Measurements from ENCODE around the gene SMTNL2. TPM values are rescaled to one million over a fixed set of nuclear protein-coding genes. Genes with fewer than 3 reads are reported as not detected.
"Not testable (repeated sequence)": the region's sequence is repeated elsewhere in the genome, so short reads cannot be mapped to it uniquely, and the experiment has no call there.

The SMTNL2 gene
- total RNA-seq, 1 experiment from 2014 or later: 0.12 TPM

DNA sequence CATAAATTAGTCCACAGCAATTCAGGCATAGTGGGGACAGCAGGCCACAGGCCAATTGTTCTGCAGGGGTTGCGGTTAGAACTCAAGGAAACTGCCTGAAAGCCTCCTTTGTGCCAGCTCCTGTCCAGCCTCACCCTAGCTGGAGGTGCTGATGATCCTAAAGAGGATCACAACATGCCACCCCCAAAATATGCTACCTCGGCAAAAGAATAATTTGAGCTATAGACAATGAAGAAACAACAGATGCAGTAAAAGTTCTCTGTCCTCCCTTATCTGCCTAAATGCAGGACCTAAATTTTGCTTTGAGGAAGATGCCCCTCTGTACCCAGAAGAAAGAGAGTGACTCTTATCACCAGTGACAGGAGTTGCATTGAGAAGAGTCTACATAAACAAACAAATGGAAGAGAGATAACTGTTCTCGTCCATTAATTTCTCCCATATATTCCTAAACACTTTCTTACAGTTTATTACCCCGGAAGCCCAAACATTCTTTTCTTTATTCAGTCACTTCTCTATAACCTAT, 42.5 kb downstream of the SMTNL2 start:
- DNase-seq (ENCODE audit: extremely low read depth, low read depth): no peak

DNA sequence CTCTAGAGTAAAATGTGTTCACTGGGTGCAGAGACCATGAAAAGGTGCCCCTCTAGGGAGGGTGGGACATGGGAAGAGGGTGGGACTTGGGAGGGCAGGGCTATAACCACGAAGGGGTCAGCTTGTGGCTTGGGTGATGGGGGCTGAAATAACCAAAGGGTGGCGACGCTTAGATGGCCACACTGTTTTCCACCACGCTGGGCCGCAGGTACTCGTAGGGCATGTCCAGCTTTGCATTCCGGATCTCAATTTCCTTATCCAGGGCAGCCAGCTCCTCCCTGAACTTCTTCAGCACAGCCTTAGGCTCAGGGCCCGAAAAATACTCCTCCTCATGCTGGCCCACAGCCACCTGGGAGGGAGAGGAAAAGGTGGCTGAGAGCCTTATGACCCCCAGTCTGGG, 47.1 kb downstream of the SMTNL2 start:
- no peak for DNase-seq (ENCODE audit: extremely low read depth, low read depth)

DNA sequence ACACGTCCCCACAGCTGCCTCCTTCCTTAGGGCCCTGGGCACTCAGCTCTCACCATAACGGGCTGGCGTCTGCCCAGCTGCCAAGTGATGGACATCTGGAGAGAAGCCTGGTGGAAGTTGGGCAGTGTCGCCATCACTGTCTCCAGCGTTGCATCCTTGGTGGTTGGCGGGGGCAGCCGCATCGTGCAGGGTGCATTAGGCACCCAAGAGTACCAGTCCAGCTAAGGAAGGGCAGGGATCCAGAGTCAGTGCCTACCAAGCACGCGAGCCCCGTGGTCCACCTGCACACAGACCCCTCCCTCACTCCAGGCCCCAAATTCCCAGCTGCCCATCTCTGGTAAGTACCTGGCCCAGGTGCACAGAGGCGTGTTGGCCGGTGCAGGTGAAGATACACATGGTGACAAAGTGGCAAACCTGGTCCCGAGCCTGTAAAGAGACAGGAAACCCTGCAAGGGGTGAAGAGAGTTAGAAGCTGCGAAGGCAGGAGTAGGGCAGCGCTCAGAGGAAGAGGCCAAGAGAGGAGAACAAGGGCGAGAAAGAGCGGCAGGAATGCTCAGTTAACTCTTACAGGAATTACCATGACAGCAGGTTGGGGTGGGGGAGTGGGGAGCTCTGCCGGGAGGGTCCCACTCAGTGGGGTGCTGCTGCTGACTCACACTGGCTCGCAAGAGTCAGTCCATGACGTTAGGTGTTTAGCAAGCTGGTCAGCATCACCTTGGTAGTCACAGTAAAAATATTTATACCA, 47.7 kb downstream of the SMTNL2 start:
- DNase-seq (ENCODE audit: extremely low read depth, low read depth): no peak

DNA sequence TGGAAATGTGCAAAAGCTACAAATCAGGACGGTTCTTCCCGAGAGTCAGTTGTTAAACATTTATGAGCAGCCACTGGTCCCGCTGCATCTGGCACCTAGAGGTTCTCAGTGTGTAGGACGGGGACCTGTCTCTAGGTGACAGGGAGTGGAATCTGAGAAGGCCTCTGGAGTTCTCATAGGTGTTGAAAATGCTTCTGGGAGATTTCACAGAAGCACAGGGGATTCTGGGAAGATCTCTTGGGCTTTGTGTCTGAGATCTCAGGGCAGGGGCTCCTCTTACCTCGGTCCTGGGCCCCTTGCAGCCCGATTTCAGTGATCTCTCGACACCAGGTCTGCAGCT, 48.2 kb downstream of the SMTNL2 start:
- no peak for DNase-seq (ENCODE audit: extremely low read depth, low read depth)

DNA sequence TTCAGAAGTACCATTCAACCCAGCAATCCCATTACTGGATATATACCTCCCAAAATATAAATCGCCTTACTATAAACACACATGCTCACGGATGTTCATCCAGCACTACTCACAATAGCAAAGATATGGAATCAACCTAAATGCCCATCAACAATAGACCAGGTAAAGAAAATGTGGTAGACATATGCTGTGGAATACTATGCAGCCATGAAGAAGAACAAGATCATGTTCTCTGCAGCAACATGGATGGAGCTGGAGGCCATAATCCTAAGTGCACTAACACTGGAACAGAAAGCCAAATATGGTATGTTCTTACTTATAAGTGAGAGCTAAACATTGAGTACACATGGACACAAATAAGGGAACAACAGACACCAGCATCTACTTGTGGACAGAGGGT, 49.3 kb downstream of the SMTNL2 start:
- no peak for DNase-seq (ENCODE audit: extremely low read depth, low read depth)

DNA sequence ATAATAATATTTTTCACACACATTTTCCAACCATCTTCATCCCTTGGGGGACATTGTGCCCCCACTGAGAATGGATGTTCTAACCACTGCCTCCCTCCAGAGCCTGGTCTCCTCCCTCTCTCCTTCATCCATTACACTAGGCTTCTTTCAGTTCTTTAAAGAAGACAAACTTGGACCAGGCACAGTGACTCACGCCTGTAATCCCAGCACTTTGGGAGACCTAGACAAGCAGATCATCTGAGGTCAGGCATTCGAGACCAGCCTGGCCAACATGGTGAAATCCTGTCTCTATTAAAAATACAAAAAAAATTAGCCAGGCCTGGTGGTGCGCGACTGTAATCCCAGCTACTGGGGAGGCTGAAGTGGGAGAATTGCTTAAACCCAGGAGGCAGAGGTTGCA, 50.6 kb downstream of the SMTNL2 start:
- DNase-seq (ENCODE audit: extremely low read depth, low read depth): no peak

DNA sequence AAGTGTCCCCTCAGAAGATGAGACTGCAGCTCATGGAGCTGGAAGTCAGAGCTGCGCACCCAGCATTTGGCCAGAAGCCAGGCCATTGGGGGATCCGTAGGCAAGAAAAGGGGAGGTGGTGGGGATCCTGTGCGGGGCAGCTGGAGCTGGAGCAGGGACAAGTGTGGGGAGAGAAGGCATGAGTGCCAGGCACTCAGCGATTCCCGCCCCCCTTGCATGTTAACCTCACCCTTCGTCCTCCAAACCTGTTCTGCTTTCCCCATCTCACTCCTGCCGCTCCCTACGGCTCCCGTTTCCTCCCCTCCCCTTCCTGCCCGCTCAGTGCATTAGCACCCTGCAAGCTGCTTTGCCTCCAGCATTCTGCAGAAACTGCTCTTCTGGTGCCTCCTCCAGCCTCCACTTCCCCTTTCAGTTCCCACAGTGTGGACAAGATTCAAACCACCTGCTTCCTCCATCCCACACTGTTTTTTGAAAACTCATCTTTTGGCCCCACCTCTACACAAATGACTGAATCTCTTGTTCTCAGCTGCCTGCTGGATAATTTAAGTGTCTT, 51.6 kb downstream of the SMTNL2 start:
- DNase-seq (ENCODE audit: extremely low read depth, low read depth): no peak

DNA sequence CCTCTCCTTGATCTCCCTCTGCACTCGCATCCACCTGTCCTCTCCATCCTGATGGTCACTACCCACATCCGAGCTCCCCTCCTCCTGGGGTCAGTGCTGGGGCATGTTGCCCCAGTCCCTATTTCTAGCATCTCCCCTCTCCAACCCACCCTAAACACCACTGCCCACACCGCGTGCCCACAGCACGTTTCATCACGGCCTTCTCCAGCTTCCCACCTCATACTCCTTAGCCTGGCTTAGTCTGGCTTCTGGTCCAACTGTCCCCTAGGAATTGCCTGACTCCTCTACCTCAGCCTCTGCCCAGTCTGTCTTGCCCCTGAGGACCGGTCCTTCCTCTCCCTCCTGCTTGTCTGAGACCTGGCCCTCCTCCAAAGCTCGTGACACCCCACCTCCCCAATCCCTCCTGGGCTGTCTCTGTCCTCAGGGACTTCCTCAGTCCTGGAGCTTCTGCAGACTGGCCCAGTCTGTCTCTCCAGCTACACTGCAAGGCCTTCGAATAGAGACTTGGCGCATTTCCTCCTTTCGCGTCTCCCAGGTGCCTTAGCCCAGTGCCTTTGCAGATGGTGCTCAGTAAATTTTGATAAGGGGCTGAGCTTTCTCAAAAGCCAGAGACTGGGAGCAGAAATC, 52.3 kb downstream of the SMTNL2 start:
- DNase-seq (ENCODE audit: extremely low read depth, low read depth): no peak

DNA sequence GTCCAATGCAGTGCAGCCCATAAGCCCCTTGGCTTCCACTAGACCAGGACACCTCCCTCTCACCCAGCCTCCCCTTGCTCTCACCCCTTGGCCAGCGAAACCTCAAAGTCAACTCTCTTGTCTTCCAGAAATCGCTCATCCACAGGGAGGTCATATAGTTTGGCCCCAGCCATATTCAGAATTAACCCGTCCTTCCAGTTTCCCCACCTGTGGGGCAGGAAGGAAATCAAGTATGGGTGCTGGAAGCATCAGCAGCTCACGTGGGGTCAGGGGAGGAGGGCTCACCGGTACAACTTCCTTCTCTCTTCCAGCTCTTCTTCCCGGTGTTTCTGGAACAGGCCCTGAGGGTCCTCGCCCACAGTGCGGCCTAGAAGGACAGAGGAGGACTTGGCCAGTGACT, 54.4 kb downstream of the SMTNL2 start:
- DNase-seq (ENCODE audit: extremely low read depth, low read depth): not testable (repeated sequence)

DNA sequence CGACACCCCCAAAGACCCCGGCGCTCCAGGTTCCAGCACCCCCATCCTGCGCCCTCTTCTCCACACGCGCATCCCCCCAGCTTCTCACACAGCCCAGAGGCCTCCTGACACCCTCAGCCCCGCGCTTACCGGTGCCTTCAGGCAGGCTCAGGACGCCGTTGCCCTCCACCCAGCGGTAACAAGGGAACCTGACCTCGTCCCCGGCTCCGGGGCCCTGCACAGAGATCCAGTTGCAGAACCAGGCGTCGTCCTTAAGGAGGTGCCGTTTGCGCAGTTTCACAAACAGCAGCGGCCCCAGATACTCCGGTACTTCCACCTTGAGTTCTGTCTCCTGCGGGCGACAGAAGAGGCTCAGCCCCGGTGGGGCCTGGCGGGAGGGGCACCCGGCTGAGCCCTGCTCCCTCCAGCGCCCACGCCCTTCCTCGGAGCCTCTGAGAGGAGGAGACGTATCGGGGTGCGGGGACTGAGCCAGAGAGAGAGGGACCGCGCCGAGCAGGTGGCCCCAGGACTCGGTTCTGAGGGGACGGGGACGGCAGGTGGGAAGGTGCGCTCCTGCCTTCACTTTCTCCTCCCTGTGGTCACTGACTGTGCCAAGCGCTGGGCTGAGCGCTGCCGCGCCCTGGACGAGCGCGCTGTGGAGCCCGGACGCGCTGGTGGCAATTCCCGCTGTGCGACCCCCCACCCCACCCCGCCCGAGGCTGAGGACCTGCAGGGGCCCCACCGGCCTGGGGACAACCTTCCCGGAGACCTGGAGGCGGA, 55.2 kb downstream of the SMTNL2 start:
- peak; percentile 21 for DNase-seq (ENCODE audit: extremely low read depth, low read depth)

DNA sequence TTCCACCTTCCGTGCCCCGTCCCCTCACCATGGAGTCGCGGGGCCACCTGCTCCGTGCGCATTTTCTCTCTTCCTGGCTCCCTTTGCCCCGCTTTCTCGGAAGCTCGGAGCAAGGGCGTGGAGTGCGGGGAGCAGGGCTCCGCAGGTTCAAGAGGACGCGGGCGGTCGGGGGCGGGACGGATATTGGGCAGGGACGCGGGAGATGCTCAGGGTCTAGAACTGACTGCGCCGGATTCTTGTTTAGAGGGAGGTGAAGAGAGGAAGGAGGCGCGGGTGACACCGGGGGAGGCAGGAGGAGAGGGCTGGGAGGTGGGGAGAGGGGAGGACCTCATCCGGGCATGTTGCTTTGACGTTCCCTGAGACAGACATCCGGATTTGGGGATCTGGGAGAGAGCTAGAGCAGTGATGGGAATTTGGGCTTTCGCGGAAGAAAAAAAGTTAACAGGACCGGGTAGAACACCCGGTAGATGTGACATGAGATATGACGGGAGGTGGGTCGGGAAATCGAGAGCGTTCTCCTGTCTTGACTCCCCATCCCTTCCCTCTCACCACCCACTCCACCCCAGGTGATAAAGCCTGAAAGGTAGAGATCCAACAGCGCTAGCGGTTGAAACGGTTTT, 56.4 kb downstream of the SMTNL2 start:
- not testable (repeated sequence) for DNase-seq (ENCODE audit: extremely low read depth, low read depth)

DNA sequence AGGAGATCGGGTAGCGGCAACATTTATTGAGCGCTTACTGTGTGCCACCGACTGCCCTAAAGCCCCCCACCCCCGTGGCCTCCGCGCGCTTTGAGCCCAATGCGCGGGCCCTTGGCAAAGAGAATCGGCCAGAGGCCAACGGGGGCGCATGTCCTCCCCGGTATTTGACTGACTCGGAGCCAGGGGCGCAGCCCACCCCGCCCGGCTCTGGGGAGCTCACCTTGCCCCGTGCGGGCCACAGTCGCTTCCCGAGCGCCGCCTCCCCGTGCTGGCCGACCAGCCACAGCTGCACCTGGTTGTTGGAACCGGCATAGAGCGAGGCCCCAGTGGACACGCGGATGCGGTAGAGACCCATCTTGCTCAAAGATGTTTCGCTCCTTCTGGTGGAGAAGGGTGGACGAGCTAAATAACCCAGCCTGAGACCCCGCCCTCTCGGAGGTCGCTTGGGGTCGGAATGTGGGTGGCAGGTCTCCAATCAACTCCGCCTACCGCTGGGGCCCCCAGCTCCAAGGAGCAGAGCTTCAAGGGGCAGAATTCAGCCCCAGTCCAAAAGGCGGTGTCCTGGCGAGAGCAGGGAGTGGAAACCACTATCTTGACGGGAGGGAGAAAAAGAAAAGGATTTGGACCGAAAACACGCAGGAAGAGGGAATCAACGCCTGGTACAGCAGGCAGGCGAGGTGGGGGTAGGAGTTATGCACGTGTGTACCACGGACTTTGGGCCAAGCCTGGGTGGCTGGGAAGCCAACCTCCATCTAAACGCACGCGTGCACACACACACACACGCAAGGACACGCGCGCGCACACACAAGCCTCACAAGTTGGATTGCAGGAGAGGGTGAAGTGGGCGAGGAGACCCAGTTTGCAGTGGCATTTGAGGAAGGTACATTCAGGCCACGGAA, 57.2 kb downstream of the SMTNL2 start, which contains the start of gene ALOX15:
Gene ALOX15, minus strand, starts transcription at position 382 of the 899 bp plus-strand sequence. Its CDS starts 27 bp downstream, at position 355.
- no peak for DNase-seq (ENCODE audit: extremely low read depth, low read depth)

DNA sequence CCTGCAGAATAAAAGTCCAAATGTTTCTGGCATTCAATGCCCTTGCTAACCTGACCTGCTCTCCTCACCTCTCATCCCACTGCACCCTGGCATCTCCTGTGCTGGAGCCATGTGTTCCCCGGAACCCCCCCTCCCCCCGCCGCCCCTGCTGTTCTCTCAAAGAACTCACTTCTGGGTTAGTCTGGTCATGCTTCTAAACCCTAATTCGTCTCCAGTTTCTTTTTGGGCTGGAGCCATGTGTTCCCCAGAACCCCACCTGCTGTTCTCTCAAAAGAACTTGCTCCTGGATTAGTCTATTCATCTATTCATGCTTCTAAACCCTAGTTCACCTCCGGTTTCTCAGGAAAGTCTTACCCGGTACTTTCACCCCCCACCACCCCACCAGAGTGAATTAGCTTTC, 58.0 kb downstream of the SMTNL2 start:
- no peak for DNase-seq (ENCODE audit: extremely low read depth, low read depth)

DNA sequence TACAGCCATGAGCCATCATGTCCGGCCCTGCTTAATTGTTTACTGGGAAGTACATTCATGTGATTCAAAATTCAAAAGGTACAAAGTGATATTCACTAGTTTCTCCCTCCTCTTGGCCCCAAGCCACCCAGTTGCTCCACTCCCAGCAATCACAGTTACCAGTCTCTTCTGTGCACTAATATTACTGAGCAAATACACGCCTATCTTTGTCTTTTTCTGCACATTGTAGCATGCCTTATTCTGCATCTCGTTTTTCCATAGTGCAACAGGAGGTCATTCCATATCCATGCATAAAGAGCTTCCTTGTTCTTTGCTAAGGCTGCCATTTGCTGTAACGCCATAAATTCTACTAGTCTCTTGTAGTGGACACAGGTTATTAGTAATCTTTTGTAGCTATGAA, 59.3 kb downstream of the SMTNL2 start:
- DNase-seq (ENCODE audit: extremely low read depth, low read depth): no peak

DNA sequence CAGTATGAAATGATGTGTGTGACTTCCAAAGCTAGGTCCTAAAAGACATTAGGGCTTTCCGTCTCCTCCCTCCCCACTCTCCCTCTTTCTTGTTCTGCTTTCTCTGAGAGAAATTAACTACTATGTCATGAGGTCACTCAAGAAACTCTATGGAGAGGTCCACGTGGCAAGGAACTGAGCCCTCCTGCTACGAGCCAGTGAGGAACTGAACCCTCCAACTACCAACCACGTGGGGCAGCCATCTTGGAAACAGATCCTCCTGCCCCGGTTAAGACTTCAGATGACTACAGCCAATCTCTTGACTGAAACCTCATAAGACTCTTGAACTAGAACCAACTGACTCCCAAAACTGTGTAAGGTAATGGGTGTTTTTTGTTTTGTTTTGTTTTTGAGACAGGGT, 61.3 kb downstream of the SMTNL2 start:
- no peak for DNase-seq (ENCODE audit: extremely low read depth, low read depth)

DNA sequence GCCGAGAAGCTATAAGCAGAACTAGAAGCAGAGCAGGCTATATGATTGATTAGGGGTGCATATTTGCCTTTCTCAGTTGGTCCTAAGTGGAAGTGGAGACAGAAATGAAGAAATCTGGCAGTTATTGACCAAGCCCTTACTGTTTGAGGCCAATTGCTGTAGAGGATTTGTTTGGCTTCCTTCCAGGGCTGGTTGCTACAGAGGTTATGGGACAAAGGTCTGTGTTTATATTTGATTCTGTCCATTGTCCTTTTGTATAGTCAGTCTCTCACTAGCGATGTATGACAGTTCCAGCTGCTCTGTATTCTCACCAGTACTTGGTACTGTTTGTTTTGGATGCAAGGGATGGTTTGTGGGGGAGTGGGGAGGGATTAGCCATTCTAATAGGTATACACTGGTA, 64.4 kb downstream of the SMTNL2 start:
- no peak for DNase-seq (ENCODE audit: extremely low read depth, low read depth)

DNA sequence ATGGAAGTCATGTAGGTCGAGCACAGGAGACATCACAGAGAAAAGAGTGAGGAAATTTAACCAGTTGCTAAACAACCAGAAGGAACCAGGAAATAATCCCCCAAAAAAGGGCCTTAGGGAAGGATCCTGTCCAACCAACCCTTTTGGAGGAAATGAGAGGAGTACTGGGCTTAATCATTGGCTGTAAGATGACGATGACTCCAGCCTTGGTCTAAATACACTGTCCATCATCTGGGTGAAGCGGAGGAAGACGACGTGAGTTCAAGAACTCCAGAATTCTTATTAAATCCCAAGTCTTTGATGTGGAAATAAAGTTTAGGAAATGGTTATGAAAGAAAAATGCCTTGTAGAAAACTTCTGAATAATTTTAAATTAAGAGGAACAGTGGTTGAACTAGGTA, 68.7 kb downstream of the SMTNL2 start:
- no peak for DNase-seq (ENCODE audit: extremely low read depth, low read depth)

DNA sequence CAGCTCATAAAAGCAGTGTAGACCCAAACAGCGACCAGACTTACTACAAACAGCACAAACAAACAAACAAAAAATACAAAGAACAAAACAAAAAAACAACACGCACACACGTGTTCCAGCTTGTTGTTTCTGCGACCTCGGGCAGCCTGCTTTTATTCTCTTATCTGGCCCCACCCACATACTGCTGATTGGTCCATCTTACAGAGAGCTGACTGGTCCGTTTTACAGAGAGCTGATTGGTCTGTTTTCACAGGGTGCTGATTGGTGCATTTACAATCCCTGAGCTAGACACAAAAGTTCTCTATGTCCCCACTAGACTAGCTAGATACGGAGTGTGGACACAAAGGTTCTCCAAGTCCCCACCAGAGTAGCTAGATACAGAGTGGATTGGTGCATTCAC, 71.6 kb downstream of the SMTNL2 start:
- DNase-seq (ENCODE audit: extremely low read depth, low read depth): not testable (repeated sequence)

DNA sequence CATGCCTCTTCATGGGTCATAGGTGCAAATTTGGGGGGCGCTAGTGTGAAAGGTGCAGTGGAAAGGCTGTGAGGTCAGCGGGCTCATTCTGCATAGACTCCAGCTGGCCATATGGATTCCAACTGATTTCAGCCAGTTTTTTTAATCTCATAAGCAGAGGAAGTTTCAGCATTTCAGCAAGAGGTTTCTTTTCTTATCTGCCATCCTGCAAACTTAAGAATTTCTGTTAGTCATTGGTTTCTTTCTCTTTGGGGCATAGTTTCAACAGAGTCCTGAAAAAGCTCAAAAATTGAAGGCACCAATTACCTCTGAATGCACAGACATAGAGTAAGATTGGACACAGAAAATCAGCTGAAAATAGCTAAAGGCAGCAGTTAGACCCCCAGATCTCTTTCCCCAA, 73.3 kb downstream of the SMTNL2 start:
- DNase-seq (ENCODE audit: extremely low read depth, low read depth): no peak
